ENCODE results near the gene PDS5A.

- TF ChIP-seq, protein P1, sequence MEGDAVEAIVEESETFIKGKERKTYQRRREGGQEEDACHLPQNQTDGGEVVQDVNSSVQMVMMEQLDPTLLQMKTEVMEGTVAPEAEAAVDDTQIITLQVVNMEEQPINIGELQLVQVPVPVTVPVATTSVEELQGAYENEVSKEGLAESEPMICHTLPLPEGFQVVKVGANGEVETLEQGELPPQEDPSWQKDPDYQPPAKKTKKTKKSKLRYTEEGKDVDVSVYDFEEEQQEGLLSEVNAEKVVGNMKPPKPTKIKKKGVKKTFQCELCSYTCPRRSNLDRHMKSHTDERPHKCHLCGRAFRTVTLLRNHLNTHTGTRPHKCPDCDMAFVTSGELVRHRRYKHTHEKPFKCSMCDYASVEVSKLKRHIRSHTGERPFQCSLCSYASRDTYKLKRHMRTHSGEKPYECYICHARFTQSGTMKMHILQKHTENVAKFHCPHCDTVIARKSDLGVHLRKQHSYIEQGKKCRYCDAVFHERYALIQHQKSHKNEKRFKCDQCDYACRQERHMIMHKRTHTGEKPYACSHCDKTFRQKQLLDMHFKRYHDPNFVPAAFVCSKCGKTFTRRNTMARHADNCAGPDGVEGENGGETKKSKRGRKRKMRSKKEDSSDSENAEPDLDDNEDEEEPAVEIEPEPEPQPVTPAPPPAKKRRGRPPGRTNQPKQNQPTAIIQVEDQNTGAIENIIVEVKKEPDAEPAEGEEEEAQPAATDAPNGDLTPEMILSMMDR (tag by site-specific recombination; IDR thresholded peaks at IDR 0.05) = no peak
- TF ChIP-seq WT1 (tag by site-specific recombination; IDR thresholded peaks at IDR 0.05) (no peak), BCL6B (tag by site-specific recombination; IDR thresholded peaks at IDR 0.05) (no peak), MZF1 (tag by site-specific recombination; IDR thresholded peaks at IDR 0.05; ENCODE audit: borderline replicate concordance) (no peak)
- TF ChIP-seq, protein P2, sequence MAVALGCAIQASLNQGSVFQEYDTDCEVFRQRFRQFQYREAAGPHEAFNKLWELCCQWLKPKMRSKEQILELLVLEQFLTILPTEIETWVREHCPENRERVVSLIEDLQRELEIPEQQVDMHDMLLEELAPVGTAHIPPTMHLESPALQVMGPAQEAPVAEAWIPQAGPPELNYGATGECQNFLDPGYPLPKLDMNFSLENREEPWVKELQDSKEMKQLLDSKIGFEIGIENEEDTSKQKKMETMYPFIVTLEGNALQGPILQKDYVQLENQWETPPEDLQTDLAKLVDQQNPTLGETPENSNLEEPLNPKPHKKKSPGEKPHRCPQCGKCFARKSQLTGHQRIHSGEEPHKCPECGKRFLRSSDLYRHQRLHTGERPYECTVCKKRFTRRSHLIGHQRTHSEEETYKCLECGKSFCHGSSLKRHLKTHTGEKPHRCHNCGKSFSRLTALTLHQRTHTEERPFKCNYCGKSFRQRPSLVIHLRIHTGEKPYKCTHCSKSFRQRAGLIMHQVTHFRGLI (tag by site-specific recombination; IDR thresholded peaks at IDR 0.05) = no peak
Observed at GRCh38 chr4:39987485-39987884, 9.8 kb upstream of the PDS5A start.
